Measurements from ENCODE around the gene RASGEF1C.

- TF ChIP-seq CTCF (IDR thresholded peaks at IDR 0.05; ENCODE audit: insufficient read depth, low read length, poor library complexity, severe bottlenecking) (no peak), EZH2phosphoT487 (conservative IDR thresholded peaks at IDR 0.05; ENCODE audit: low read length) (no peak)
Observed at GRCh38 chr5:180109920-180110319, 99.1 kb downstream of the RASGEF1C start.
